PC-9 (cell line): Measurements from ENCODE around the gene SLC38A9. TPM values are rescaled to one million over a fixed set of nuclear protein-coding genes. Genes with fewer than 3 reads are reported as not detected.
"Not testable (repeated sequence)": the region's sequence is repeated elsewhere in the genome, so short reads cannot be mapped to it uniquely, and the experiment has no call there.

Source experiments
- BruUV-seq: library from RNA; stranded (reverse); fragments of 400-500 nt; replicated peaks from 2 replicates; lab custom pipeline; 2021; lab: Mats Ljungman, UMichigan
- CTCF ChIA-PET: fragments of 300-600 bp; sonication (Branson Sonifier 250); formaldehyde crosslinking; loops from one replicate; lab custom pipeline; 2022; ENCODE audit warnings: antibody characterized with exemption; lab: Charles Lee
- POLR2A ChIA-PET: fragments of 300-600 bp; sonication (Branson Sonifier 250); formaldehyde crosslinking; loops from one replicate; lab custom pipeline; 2022; ENCODE audit warnings: antibody characterized with exemption; ENCODE audit not compliant: unreplicated experiment; lab: Charles Lee
- DNase-seq, 2 experiments: peaks; one replicate each; pipeline versions ENCODE4 v3.0.0 to v3.0.0-alpha.2; 2015 to 2022; ENCODE audit warnings: mixed read lengths in 1 of 2
- H2AFZ ChIP-seq: fragments of 200-600 bp; sonication (generic); 2 replicates; pipeline ENCODE4 v1.8.1; 2017; ENCODE audit warnings: antibody characterized with exemption
- H3F3A ChIP-seq: fragments of 200-600 bp; sonication (generic); 2 replicates; pipeline ENCODE4 v1.8.1; 2017; ENCODE audit warnings: antibody characterized with exemption, mild to moderate bottlenecking, low read depth; ENCODE audit not compliant: insufficient read depth
- H3K27ac ChIP-seq: fragments of 200-600 bp; sonication (generic); 2 replicates; pipeline ENCODE4 v1.6.1; 2016; ENCODE audit warnings: mixed run types
- H3K27me3 ChIP-seq: fragments of 200-600 bp; sonication (generic); 2 replicates; pipeline ENCODE4 v1.6.1; 2016; ENCODE audit warnings: low read depth, mixed run types; ENCODE audit not compliant: insufficient read depth
- H3K36me3 ChIP-seq: fragments of 200-600 bp; sonication (generic); 2 replicates; pipeline ENCODE4 v1.6.1; 2016; ENCODE audit warnings: low read depth, mixed run types
- H3K4me1 ChIP-seq: fragments of 200-600 bp; sonication (generic); replicated peaks from 2 replicates; pipeline ENCODE4 v1.6.1; 2016; ENCODE audit warnings: mixed run types; ENCODE audit not compliant: insufficient read depth
- H3K4me2 ChIP-seq: fragments of 200-600 bp; sonication (generic); 2 replicates; pipeline ENCODE4 v1.6.1; 2017; ENCODE audit warnings: mixed run types
- H3K4me3 ChIP-seq: fragments of 200-600 bp; sonication (generic); 2 replicates; pipeline ENCODE4 v1.6.1; 2016; ENCODE audit warnings: mixed run types
- H3K79me2 ChIP-seq: fragments of 200-600 bp; sonication (generic); 2 replicates; pipeline ENCODE4 v1.6.1; 2017; ENCODE audit warnings: low read depth, mixed run types
- H3K9me2 ChIP-seq: fragments of 200-600 bp; sonication (generic); 2 replicates; pipeline ENCODE4 v1.8.1; 2017; ENCODE audit warnings: mild to moderate bottlenecking; ENCODE audit not compliant: insufficient read depth
- H3K9me3 ChIP-seq: fragments of 200-600 bp; sonication (generic); 2 replicates; pipeline ENCODE4 v1.8.1; 2016; ENCODE audit warnings: low read depth; ENCODE audit not compliant: insufficient read depth
- H4K20me1 ChIP-seq: fragments of 200-600 bp; sonication (generic); 2 replicates; pipeline ENCODE4 v1.8.1; 2017; ENCODE audit not compliant: insufficient read depth
- EZH2 ChIP-seq: fragments of 200-600 bp; sonication (generic); IDR thresholded peaks from 2 replicates; pipeline ENCODE4 v1.8.0; 2017; ENCODE audit warnings: antibody characterized with exemption, low read depth
- intact Hi-C: fragments of 100-400 bp; cut with micrococcal nuclease; formaldehyde crosslinking; loops from one replicate; pipeline ENCODE4 v1.10.0; 2022; ENCODE audit not compliant: unreplicated experiment
- total RNA-seq: library from RNA; stranded (reverse); gene quantifications from 2 replicates; pipeline ENCODE4 v1.2.3, GENCODE V29; 2021
- TF ChIP-seq, protein P1 (sequence below): fragments of 200-600 bp; sonication (generic); conservative IDR thresholded peaks from 2 replicates; pipeline ENCODE4 v1.6.1; 2017; ENCODE audit warnings: mixed run types, antibody characterized with exemption, mild to moderate bottlenecking, moderate library complexity

The SLC38A9 gene
- total RNA-seq, 1 experiment from 2014 or later: 26.6 TPM

DNA sequence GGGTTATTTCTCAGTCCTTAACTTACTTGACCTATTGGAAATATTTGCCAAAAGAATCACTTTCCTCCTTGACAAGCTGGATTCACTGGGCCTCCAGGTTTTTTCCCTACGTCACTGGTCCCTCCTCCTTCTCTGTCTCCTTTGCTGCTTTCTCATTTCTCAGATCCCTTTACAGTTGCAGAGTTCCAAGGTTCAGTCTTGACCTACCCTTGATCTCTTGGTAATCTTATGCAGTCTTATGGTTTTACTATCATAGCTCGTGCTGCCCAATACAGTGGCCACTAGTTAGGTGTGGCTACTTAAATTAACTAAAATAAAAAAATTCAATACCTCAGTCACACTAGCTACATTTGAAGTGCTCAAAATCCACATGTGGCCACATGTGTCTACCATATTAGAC lies 11.4 kb downstream of the SLC38A9 start:
- intact Hi-C loops: no loop called here
- no peak for DNase-seq
- H3K4me2 ChIP-seq: no peak overlapping the region
- H3K4me1 ChIP-seq: no peaks in the 10 kb centered on the region
- H3K9me2 ChIP-seq: no peaks in the 10 kb centered on the region; the same call in 1 of the 2 replicates
- no TSS peak for BruUV-seq
- no peak for TF ChIP-seq EZH2
- TF ChIP-seq, protein P1, sequence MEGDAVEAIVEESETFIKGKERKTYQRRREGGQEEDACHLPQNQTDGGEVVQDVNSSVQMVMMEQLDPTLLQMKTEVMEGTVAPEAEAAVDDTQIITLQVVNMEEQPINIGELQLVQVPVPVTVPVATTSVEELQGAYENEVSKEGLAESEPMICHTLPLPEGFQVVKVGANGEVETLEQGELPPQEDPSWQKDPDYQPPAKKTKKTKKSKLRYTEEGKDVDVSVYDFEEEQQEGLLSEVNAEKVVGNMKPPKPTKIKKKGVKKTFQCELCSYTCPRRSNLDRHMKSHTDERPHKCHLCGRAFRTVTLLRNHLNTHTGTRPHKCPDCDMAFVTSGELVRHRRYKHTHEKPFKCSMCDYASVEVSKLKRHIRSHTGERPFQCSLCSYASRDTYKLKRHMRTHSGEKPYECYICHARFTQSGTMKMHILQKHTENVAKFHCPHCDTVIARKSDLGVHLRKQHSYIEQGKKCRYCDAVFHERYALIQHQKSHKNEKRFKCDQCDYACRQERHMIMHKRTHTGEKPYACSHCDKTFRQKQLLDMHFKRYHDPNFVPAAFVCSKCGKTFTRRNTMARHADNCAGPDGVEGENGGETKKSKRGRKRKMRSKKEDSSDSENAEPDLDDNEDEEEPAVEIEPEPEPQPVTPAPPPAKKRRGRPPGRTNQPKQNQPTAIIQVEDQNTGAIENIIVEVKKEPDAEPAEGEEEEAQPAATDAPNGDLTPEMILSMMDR: no peak
- peaks cover 3% of the 10 kb centered on the region; the same call in 1 of the 2 replicates for H3F3A ChIP-seq
- no peaks in the 10 kb centered on the region for H4K20me1 ChIP-seq
- ChIA-PET POLR2A (no interaction called here), CTCF (no interaction called here)
- no peak overlapping the region for H3K4me3 ChIP-seq
- H3K79me2 ChIP-seq: no peaks in the 10 kb centered on the region
- H2AFZ ChIP-seq: no peak overlapping the region
- no peaks in the 10 kb centered on the region for H3K27me3 ChIP-seq
- H3K9me3 ChIP-seq: no peaks in the 10 kb centered on the region
- 0 out of 2 replicates have a peak, but pooled peaks cover 10% of the 10 kb centered on the region for H3K36me3 ChIP-seq
- no peak overlapping the region for H3K27ac ChIP-seq

DNA sequence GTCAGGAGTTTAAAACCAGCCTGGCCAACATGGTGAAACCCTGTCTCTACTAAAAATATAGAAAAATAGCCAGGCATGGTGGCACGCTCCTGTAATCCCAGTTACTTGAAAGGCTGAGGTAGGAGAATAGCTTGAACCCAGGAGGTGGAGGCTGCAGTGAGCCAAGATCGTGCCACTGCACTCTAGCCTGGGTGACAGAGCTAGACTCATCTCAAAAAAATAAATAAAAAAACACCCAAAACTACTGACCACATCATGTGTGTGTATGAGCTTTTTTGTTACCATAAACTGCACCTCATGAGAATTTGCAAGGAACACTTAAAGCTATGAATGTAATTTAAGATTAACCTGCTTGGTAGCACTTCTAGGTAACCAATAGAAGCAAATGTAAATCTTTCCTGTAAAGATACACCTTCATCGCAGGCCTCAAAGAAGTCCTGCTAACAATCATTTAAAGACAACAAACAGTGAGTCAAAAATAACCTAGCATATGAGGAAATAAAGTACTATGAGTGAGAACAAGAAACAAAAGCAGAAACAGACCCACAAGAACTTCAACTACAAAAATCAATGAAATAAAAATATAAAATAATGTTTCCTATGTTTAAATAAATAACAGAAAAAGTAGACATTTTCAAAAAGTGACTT lies 13.0 kb downstream of the SLC38A9 start:
- Histone ChIP-seq H3K4me3 (no peak overlapping the region), H3K27ac (no peak overlapping the region), H2AFZ (no peak overlapping the region), H3K9me3 (no peaks in the 10 kb centered on the region), H3K79me2 (no peaks in the 10 kb centered on the region), H3K36me3 (0 out of 2 replicates have a peak, but pooled peaks cover 10% of the 10 kb centered on the region), H3K9me2 (no peaks in the 10 kb centered on the region; the same call in 1 of the 2 replicates), H3K4me2 (no peak overlapping the region), H4K20me1 (no peaks in the 10 kb centered on the region), H3K27me3 (no peaks in the 10 kb centered on the region), H3F3A (peaks cover 3% of the 10 kb centered on the region; the same call in 1 of the 2 replicates), H3K4me1 (no peaks in the 10 kb centered on the region)
- DNase-seq: no peak
- POLR2A ChIA-PET: no interaction called here
- TF ChIP-seq, protein P1: no peak
- no peak for TF ChIP-seq EZH2
- intact Hi-C loops: loop anchor here (10.0 kb wide), 1 partner anchor 506 kb away; no protein-coding TSS in a partner anchor
- no TSS peak for BruUV-seq
- CTCF ChIA-PET: interaction anchor here (0.6 kb wide), 1 partner anchor 293 kb away, joined by 4 read pairs; no protein-coding TSS in a partner anchor

DNA sequence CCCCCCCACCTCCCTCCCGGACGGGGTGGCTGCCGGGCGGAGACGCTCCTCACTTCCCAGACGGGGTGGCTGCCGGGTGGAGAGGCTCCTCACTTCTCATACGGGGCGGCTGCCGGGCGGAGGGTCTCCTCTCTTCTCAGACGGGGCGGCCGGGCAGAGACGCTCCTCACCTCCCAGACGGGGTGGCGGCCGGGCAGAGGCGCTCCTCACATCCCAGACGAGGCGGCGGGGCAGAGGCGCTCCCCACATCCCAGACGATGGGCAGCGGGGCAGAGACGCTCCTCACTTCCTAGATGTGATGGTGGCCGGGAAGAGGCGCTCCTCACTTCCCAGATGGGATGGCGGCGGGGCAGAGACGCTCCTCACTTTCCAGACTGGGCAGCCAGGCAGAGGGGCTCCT lies 15.4 kb downstream of the SLC38A9 start:
- intact Hi-C loops: loop anchor here (10.0 kb wide), 1 partner anchor 508 kb away; no protein-coding TSS in a partner anchor
- H3K4me3 ChIP-seq, H3K9me2 ChIP-seq, POLR2A ChIA-PET, H3K4me2 ChIP-seq, H3K27me3 ChIP-seq, H3K9me3 ChIP-seq, H3K4me1 ChIP-seq, H3K36me3 ChIP-seq, CTCF ChIA-PET, H2AFZ ChIP-seq, BruUV-seq, H3K79me2 ChIP-seq, DNase-seq, H4K20me1 ChIP-seq, H3K27ac ChIP-seq: not testable (repeated sequence)
- peaks cover 12% of the 10 kb centered on the region; the same call in 1 of the 2 replicates for H3F3A ChIP-seq
